HepG2 (cell line): ENCODE results near the gene VPS54. TPM values are rescaled to one million over a fixed set of nuclear protein-coding genes. Genes with fewer than 3 reads are reported as not detected.

Experiments
- CCAR2 ChIP-seq: fragments of 200-400 bp; formaldehyde crosslinking; optimal IDR thresholded peaks from 2 replicates; pipeline ENCODE3; 2018; ENCODE audit warnings: low read depth, mild to moderate bottlenecking, low read length, moderate library complexity
- CREB3 ChIP-seq: sonication (generic); formaldehyde crosslinking; IDR thresholded peaks from 2 replicates; pipeline ENCODE4 v1.5.0; 2020; ENCODE audit warnings: missing genetic modification reagents
- ELK4 ChIP-seq: sonication (generic); formaldehyde crosslinking; IDR thresholded peaks from 2 replicates; pipeline ENCODE4 v1.9.0; 2021; ENCODE audit warnings: missing genetic modification reagents, borderline replicate concordance
- FOSL1 ChIP-seq: sonication (generic); formaldehyde crosslinking; IDR thresholded peaks from 2 replicates; pipeline ENCODE4 v1.9.0; 2021; ENCODE audit warnings: missing genetic modification reagents, borderline replicate concordance
- HHEX ChIP-seq: IDR thresholded peaks from 2 replicates; pipeline ENCODE4 v1.6.1; 2016; ENCODE audit warnings: control low read depth
- HNF4A ChIP-seq: sonication (generic); formaldehyde crosslinking; IDR thresholded peaks from 2 replicates; pipeline ENCODE4 v1.4.0; 2020; ENCODE audit warnings: missing genetic modification reagents
- JDP2 ChIP-seq: sonication (generic); formaldehyde crosslinking; IDR thresholded peaks from 2 replicates; pipeline ENCODE4 v1.8.1; 2022; ENCODE audit warnings: missing genetic modification reagents, borderline replicate concordance
- JUN ChIP-seq: sonication (generic); formaldehyde crosslinking; IDR thresholded peaks from 2 replicates; pipeline ENCODE4 v1.4.0; 2020; ENCODE audit warnings: mild to moderate bottlenecking, missing genetic modification reagents
- JUND ChIP-seq: sonication (generic); formaldehyde crosslinking; IDR thresholded peaks from 2 replicates; pipeline ENCODE4 v1.8.0; 2022; ENCODE audit warnings: mild to moderate bottlenecking, missing genetic modification reagents
- KDM6A ChIP-seq: IDR thresholded peaks from 2 replicates; pipeline ENCODE4 v1.6.1; 2016; ENCODE audit warnings: low read depth
- KLF6 ChIP-seq: IDR thresholded peaks from 2 replicates; pipeline ENCODE4 v1.8.0; 2016; ENCODE audit warnings: missing biosample characterization, missing genetic modification reagents
- RARA ChIP-seq: IDR thresholded peaks from 2 replicates; pipeline ENCODE4 v1.6.1; 2016; ENCODE audit warnings: missing genetic modification reagents, missing compliant biosample characterization
- RARG ChIP-seq: sonication (generic); formaldehyde crosslinking; IDR thresholded peaks from 2 replicates; pipeline ENCODE4 v1.4.0; 2020; ENCODE audit warnings: low read depth, mild to moderate bottlenecking, missing genetic modification reagents
- SOX13 ChIP-seq, 3 experiments: fragments of 450-650 bp in 1 of 3; sonication (generic) in 1 of 3; formaldehyde crosslinking in 1 of 3; IDR thresholded peaks in 2 of 3; conservative IDR thresholded peaks in 1 of 3; 2 replicates each; pipeline versions ENCODE4 v1.5.0 to v1.6.1; 2016 to 2020; ENCODE audit warnings: antibody characterized with exemption in 1 of 3, mild to moderate bottlenecking in 1 of 3, missing compliant biosample characterization in 1 of 3, missing genetic modification reagents in 1 of 3, moderate library complexity in 1 of 3
- ZBTB21 ChIP-seq: sonication (generic); formaldehyde crosslinking; IDR thresholded peaks from 2 replicates; pipeline ENCODE4 v1.4.0; 2020; ENCODE audit warnings: missing genetic modification reagents
- ZFP91 ChIP-seq: sonication (generic); formaldehyde crosslinking; IDR thresholded peaks from 2 replicates; pipeline ENCODE4 v1.9.0; 2022; ENCODE audit warnings: missing genetic modification reagents, mild to moderate bottlenecking, borderline replicate concordance
- ZNF124 ChIP-seq: sonication (generic); formaldehyde crosslinking; IDR thresholded peaks from 2 replicates; pipeline ENCODE4 v1.4.0; 2020; ENCODE audit warnings: missing genetic modification reagents
- ZNF143 ChIP-seq: sonication (generic); formaldehyde crosslinking; IDR thresholded peaks from 2 replicates; pipeline ENCODE4 v1.4.0; 2020; ENCODE audit warnings: missing genetic modification reagents
- ZNF160 ChIP-seq: sonication (generic); formaldehyde crosslinking; IDR thresholded peaks from 2 replicates; pipeline ENCODE4 v1.8.0; 2022; ENCODE audit warnings: mild to moderate bottlenecking, inconsistent platforms, missing genetic modification reagents
- ZNF232 ChIP-seq: sonication (generic); formaldehyde crosslinking; IDR thresholded peaks from 2 replicates; pipeline ENCODE4 v1.4.0; 2020; ENCODE audit warnings: missing genetic modification reagents, borderline replicate concordance
- ZNF234 ChIP-seq: sonication (generic); formaldehyde crosslinking; conservative IDR thresholded peaks from 2 replicates; pipeline ENCODE4 v1.5.1; 2020; ENCODE audit warnings: mild to moderate bottlenecking, missing genetic modification reagents
- ZNF260 ChIP-seq: sonication (generic); formaldehyde crosslinking; IDR thresholded peaks from 2 replicates; pipeline ENCODE4 v1.4.0; 2020; ENCODE audit warnings: missing genetic modification reagents, low read depth, mild to moderate bottlenecking, borderline replicate concordance
- ZNF44 ChIP-seq: sonication (generic); formaldehyde crosslinking; IDR thresholded peaks from 2 replicates; pipeline ENCODE4 v1.5.1; 2020; ENCODE audit warnings: mild to moderate bottlenecking, missing genetic modification reagents
- ZNF773 ChIP-seq: sonication (generic); formaldehyde crosslinking; IDR thresholded peaks from 2 replicates; pipeline ENCODE4 v1.4.0; 2020; ENCODE audit warnings: missing genetic modification reagents, borderline replicate concordance
- ZNF841 ChIP-seq: sonication (generic); formaldehyde crosslinking; IDR thresholded peaks from 2 replicates; pipeline ENCODE4 v1.8.1; 2023; ENCODE audit warnings: missing genetic modification reagents, borderline replicate concordance
- polyA plus RNA-seq, 8 experiments: library from polyadenylated mRNA; depleted of rRNA in 3 of 8; stranded (reverse) in 7 of 8; unstranded in 1 of 8; fragments of >200 nt; fragmentation: Illumina TruSeq in 4 of 8; extraction: Trizol in 4 of 8; gene quantifications; 2 replicates each; pipeline versions ENCODE4 v1.2.1 to v1.2.3, GENCODE V29; 2011 to 2016; ENCODE audit warnings: low read depth in 4 of 8, missing spikeins in 1 of 8, mixed read lengths in 1 of 8; ENCODE audit not compliant: insufficient read depth in 1 of 8
- total RNA-seq, 5 experiments: library from RNA; depleted of rRNA; stranded (reverse); fragments of >200 nt; fragmentation: Illumina TruSeq; extraction: Trizol; gene quantifications; 2 replicates each; pipeline ENCODE4 v1.2.3, GENCODE V29; 2016; ENCODE audit warnings: low read depth in 1 of 5
- TF ChIP-seq, protein P1 (sequence below): sonication (generic); formaldehyde crosslinking; IDR thresholded peaks from 2 replicates; pipeline ENCODE4 v1.5.0; 2020; ENCODE audit warnings: missing genetic modification reagents, mild to moderate bottlenecking, borderline replicate concordance

The VPS54 gene
- total and polyA plus RNA-seq, 2 of the 13 experiments (the other 11 are each of a cell fraction or from before 2014, with no cell fraction given): 64.7 to 77.5 TPM

DNA sequence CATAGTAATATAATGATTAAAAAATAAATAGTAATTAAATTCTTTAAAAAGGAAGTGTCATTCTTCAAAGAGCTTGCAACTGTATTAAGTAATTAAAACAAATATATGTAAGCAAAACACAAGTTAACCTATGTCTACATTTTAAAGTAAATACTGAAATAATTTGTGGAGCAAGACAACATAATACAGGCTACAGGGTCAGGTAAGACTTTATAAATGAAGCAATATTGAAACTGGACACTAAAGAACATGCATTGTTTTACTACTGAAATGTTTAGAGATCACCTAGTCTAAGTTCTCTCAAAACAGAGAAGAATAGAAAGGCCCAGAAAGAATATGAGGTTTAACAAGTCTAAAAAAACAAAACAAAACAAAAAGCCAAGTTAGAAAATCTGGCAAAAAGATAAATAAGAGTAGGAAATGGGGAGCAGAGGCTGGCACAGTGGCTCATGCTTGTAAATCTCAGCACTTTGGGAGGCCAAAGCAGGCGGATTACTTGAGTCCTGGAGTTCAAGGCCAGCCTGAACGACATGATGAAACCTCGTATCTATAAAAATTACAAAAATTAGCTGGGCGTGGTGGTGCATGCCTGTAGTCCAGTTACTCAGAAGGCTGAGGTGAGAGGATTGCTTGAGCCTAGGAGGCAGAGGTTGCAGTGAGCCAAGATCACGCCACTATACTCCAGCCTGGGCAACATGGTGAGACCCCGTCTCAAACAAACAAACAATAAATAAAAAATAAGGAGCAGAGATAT lies 34.4 kb downstream of the VPS54 start (continued):
- TF ChIP-seq ELK4 (CRISPR knock-in tag): no peak
- TF ChIP-seq ZNF143 (CRISPR knock-in tag): no peak
- no peak for TF ChIP-seq ZNF160 (CRISPR knock-in tag)
- TF ChIP-seq CREB3 (CRISPR knock-in tag): peak; percentile 63
- peak; percentile 92 for TF ChIP-seq RARA
- no peak for TF ChIP-seq KDM6A (CRISPR knock-in tag)
- TF ChIP-seq ZNF232: peak; percentile 44; the same call in 1 of the 2 replicates
- peak; percentile 88 for TF ChIP-seq HNF4A (CRISPR knock-in tag)
- TF ChIP-seq HHEX: peak; percentile 56
- TF ChIP-seq KLF6: 0 out of 2 replicates have a peak, but pooled peaks have one; percentile 14
- no peak for TF ChIP-seq ZNF234 (CRISPR knock-in tag)
- TF ChIP-seq ZFP91 (CRISPR knock-in tag): no peak
- TF ChIP-seq SOX13 (IDR thresholded peaks at IDR 0.05): peak; percentile 68; the same call in 1 of the 2 replicates
- TF ChIP-seq SOX13 (CRISPR knock-in tag; conservative IDR thresholded peaks at IDR 0.05 in 1 of 2, IDR thresholded peaks at IDR 0.05 in 1 of 2): peak in 1 of 2 experiments; percentile 78; a peak in 2 of 4 replicates
- TF ChIP-seq ZNF841 (CRISPR knock-in tag): no peak
- no peak; the same call in 1 of the 2 replicates for TF ChIP-seq FOSL1
- no peak for TF ChIP-seq ZNF44 (CRISPR knock-in tag)
- TF ChIP-seq JUN: no peak
- peak; percentile 52; the same call in 1 of the 2 replicates for TF ChIP-seq ZNF124 (CRISPR knock-in tag)
- no peak for TF ChIP-seq ZNF773
- TF ChIP-seq CCAR2: no peak
- TF ChIP-seq JUND: no peak
- TF ChIP-seq, protein P1, sequence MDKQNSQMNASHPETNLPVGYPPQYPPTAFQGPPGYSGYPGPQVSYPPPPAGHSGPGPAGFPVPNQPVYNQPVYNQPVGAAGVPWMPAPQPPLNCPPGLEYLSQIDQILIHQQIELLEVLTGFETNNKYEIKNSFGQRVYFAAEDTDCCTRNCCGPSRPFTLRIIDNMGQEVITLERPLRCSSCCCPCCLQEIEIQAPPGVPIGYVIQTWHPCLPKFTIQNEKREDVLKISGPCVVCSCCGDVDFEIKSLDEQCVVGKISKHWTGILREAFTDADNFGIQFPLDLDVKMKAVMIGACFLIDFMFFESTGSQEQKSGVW (CRISPR knock-in tag): no peak
- TF ChIP-seq ZNF260 (CRISPR knock-in tag): no peak
- no peak for TF ChIP-seq RARG
- TF ChIP-seq ZBTB21 (CRISPR knock-in tag): 0 out of 2 replicates have a peak, but pooled peaks have one; percentile 26
- TF ChIP-seq JDP2 (CRISPR knock-in tag): no peak
